GM21447 (cell line): ENCODE results near the gene NLGN1.

Experiments
- ATAC-seq: cut with Tn5 transposase; IDR thresholded peaks from one replicate; pipeline ENCODE4 v1.9.1; 2021; ENCODE audit not compliant: unreplicated experiment

The NLGN1 gene

DNA sequence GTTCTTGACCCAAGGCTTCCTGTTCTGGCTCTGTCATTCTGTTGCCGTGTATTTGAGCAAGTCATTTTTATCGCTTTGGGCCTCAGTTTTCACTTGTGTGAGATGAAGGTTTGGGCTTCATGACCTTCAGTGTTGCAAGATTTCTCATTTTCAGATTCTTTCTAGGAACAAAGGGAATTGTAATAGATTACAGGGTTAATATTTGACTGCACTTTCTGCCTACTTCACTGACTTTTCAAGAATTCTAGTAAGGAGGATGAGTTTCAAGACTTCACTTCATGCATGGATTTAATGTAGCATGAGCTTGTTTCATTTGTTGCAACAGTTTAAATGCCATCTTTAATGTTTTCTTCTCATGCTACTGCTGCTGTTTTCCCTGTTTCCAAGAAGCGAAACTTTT, 226.5 kb downstream of the NLGN1 start:
- no peak for ATAC-seq

DNA sequence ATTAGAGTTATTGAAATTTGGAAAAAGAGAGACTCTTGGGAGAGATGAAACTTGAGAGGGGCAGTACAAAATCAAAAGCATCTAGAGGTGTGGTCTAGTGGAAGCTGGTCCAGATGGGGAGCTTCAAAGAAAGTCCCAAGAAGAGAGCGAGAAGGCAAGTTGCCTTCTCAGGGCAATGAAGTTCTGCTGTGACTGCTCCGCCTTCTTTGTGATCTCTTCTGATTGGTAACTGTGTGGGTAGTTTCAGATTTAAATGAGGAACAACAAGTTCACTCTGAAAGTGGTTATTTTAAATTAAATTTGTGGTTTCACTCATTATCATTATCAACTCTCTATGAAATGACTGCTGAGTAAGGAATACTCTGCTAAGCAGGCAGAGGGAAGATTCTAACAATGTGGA, 233.3 kb downstream of the NLGN1 start:
- ATAC-seq: no peak

DNA sequence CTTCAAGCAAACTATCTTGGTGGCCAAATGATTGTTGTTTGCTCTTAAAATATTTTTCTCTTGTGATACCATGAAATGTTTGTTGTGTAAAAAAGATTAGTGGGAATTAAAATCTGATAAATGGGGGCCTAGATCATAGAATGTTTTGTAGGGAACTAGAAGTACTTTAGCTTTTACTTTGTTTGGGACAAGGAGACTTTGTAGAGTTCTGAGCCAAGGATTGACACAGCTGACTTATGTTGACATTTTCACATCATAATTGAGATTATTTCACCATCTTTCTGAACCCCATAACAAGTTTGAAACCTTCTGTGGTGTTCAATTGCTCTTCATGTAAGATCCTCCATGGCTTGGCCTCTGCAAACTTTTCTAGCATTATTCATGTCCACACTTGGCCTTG, 235.4 kb downstream of the NLGN1 start:
- ATAC-seq: no peak

DNA sequence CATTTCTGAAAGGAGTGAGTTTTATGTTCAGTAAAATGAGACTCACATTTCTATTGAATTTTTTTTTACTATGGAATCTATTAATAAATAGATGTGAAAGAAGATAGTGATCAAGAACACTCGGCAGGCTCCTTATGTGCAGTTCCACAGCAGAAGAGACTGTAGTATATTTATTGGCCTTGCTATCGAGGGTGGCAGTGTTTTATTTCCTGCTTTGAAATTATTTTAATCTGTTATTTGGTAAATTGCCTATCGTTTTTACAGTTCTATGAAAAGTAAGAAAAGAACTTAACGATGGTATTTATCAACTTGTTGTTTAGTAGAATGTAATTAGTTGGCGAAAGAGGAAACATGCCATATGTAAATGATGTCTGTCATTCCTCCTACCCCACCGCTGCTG, 238.3 kb downstream of the NLGN1 start:
- ATAC-seq: no peak

DNA sequence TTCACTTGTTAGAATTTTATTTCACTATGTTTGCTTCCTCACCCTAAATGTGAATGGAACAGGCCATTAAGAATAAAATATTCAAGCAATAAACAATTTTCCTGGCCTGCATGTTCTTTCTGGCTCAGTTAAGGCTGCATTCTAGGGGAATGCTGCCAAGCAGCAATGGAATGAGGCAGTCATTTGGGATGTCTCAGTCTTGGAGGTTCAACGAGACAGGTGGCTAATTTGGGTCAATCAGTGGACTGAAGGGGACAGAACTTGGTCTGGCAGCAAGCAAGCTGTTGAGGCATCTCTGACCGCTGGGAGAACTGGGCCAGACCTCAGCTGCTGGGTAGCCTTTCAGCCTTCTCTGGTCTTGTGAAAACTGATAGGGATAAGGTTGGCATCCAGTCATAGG, 241.6 kb downstream of the NLGN1 start:
- no peak for ATAC-seq

DNA sequence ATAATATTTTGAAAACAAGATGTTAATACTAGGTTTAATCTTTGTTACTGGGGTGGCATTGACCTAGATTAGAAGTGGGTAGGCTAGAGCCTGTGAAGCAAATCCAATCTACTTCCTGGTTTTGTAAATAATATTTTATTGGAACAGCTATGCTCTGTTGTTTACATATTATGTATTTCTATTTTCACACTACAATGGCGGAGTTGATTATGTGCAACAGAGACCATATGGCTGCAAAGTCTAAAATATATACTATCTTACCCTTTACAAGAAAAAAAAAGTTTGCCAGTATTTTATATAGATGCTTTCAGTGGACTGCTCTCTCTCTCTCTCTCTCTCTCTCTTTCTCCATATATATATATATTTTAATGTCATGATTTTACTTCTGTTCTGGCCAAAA, 244.2 kb downstream of the NLGN1 start:
- ATAC-seq: no peak

DNA sequence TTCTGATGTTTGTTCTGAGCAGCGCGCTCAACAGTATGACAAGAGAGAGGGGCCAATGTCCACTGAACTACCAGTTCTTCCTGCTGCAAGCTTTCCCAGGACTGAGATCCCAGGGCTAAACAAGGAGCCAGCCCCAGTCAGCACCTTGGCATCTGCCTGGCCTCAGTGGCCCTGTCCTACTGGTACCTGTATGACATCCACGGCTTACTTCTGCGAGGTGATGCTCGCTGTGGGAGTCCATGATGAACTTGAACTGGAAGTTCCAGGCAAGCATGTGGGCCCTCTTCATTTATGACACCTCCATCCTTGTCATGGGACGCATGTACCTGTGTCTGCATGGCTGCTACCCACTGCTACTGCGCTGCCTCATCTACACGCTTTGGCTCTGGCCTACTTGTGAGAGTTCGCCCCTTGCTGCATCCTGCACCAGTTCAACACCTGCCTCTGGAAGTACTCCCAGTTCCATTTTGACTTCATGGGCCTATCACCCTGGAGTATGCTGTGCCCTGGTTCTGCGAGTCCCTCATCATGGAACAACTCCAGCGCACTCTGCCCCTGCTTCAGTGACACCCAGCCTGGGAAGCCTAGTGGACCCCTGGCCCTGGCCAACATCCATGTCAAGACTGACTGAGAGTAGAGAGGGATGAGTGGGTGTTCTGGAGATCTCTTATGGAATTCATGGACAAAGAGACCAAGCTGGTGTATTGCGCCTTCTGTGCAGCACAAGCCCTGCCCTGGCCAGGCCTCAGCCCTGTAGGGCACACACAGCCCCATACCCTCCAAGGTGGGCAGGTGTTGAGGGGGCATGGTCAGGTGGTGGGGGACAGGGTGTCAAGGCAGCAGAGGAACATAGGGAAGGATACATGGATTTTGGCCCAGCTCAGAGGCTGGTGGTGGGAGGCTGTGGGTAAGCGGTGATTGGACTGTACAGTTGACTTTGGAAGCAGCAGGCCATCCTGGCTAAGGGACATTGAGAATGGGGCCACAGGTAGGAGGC, 246.8 kb downstream of the NLGN1 start:
- no peak for ATAC-seq

DNA sequence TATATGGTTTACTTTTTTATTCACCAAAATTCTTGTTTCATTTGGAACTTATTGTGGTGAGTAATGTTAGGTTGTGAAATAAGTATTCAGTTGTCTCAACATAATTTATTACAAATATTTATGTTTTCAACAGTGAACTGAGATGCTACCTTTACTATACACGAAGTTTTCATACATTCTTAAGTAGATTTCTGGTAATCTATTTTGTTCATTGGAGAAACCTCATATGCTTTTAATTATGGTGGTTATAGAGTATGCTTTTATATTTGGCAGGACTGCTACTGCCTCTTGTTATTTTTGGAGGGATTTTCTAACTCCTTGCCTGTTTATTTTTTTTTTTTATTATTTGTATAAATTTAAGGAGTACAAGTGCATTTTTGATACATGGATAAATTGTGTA, 253.1 kb downstream of the NLGN1 start:
- no peak for ATAC-seq

DNA sequence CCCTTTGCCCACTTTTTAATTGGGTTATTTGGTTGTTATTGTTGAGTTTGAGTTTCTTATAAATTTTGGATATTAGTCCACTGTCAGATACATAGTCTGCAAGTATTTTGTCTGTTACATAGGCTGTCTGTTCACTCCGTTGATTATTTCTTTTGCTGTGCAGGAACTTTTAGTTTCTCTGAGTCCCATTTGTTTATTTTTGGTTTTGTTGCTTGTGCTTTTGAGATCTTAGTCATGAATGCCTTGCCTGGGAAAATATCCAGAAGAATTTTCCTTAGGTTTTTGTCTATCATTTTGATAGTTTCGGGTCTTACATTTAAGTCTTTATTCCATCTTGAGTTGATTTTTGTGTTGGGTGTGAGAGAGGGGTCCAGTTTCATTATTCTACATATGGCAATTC, 254.5 kb downstream of the NLGN1 start:
- ATAC-seq: no peak

DNA sequence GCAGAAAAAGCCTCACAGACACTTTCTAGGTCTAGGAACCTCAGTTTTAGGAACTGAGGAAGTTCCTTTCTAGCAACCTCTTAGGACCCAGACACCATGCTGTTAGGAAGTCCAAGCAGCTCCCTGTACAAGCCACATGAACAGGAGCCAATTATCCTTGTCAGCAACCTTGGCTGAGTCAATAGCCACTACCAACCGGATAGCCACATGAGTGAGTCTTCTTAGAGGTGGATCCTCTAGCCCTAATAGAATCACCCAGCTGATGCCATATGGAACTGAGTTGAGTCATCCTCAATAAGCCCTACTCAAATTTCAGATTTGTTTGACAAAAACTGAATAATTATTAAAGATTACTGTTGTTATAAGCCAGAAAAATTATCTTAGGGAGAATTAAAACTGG, 256.2 kb downstream of the NLGN1 start:
- no peak for ATAC-seq

DNA sequence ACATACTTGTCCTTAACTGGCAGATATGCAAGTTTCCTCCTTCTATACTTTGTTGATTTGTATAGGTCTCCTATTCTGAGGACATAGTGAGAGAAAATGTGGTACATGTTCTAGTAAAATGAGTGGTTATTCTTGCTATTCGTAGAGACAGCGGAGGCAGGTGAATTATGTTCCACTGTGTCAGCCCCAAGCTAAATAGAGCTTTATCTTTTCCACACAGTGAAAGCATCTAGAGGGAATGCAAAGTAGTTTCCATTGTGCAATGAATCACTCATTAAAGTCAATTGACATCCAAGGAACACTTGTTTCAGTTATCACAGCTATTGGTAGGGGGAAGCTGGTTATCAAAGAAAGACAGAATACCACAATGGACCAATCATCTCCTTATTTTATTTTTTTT, 262.4 kb downstream of the NLGN1 start:
- ATAC-seq: no peak

DNA sequence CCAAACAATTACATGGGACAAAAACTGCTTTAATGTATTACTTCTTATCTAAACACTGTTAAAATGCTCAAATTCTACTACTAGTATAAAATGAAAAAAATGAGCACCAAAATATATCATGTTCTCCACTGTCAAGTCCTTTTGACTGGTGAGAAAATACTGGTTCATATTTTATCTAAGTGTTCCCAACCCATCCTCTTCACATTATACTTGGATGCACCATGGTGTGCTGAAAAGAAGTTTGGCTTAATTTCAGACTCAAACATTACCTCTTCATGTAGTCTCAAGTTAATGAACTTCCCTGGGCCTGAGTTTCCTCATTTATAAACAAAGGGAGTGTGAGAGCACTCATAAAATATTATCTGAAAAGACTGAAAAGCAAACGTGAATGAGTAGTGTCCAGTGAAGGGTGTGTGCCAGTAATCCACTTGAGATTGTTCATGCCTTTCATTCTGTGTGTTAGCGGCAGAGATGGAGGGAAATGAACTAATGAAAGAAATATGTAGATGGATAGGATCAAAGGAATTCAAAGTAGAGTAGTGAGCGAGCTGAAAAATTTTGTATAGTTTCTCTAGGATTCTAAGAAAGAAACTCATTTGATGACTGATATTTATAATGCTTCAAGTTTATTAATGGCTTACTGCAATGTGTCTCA, 263.2 kb downstream of the NLGN1 start:
- ATAC-seq: no peak

DNA sequence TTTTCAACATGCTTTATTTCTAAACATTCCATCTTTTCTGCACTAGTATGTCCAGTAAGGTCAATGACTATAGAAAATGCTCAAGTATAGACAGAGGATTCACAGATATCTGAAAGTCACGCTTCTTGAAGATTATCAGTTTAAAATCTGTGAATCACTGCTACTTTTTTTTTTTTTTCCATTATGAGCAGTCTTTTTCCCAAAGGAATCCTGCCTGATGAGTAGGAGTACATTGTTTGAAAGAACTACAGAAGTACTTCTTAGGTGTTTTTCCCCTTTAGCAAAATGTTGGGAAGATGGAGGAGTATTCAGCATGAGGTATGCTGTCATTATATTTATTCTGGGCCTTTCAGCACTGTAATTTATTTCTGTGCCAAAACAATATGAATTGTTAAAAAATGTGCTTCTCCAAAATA, 266.2 kb downstream of the NLGN1 start:
- ATAC-seq: no peak

DNA sequence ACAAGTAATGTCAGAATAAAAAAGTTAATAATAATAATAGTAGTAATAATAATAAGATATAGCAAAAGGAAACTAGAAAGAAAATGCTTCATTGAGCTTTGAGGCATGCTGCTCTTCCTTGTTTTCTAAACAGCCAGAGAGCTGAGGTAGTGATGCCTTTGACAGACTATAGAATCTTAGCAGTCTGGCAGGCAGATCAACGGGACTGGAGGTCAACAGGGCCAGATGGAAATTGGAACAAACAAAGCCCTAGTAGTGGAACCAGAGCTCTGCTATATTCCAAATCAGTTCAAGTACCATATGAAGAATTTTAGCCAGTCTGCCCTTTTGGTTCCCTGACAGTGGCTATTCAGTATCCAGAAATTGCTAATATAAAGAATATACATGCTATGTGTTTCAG, 278.6 kb downstream of the NLGN1 start:
- no peak for ATAC-seq

DNA sequence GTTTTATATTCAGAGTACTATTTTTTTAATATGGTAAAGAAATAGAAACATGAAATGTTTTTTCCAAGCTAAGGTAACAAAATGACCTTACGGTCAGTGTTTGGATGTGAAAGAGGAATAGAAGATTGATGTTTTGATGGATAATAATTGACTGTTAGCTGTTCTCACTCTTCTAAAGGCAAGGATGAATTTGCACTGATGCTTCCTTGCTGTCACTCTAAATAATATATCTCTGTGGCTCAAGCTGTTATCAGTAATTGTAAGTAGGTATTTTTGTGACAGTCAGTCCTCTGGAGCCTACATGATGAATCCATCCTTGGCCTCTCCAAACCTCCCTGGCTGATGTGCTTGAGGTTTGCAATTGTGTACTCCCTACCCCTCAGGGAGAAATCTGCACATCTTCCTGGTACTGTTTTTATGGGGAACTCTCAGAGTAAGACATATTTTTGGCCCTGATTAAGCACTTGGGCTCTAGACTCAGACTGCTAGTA, 283.7 kb downstream of the NLGN1 start:
- no peak for ATAC-seq

DNA sequence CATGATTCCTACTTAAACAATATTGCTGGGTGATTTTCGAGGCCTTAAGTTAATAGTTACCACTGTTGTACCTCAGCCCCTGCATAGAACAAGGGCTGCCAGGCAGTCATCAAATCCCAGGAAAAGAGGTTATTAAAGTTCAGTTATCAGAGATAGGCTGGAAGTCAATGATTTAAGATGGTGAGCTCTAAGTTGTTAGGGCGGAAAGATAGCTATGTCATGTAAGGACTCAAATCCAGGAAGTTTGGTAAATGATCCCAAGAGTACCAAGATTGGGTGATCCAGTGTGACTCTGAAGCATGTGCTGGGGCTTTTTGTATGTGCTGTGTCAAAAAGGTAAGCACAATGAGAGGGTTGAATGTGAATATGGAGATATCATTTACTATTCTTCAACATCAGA, 287.9 kb downstream of the NLGN1 start:
- no peak for ATAC-seq

DNA sequence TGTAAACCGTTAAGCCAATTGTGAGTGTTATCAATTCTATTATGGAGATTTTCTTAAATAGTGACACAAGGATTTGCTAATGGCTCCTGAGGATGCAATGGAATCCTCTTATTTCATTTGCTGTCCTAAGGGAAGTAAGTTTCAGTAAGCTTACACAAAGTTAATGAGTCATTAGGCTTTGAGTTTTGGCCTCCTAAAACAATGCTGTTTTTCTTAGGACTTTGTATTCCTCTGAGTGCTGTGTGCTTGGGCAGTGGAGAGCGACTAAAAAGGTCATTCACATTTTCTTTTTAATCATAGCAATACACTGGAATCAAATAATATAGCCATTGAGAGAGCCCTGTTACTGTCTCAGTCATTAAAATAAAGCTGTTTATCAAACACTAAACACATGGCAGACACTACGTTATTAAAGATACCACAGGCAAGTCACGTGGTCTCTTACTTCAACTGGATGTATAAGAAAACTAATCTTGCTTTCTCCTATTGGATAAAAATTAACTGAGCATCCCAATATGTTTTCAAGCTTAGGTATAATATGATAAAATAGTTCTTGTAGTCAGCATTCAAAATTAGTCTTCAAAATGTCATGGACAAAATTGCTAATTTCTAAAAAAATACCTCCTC, 290.8 kb downstream of the NLGN1 start:
- no peak for ATAC-seq

DNA sequence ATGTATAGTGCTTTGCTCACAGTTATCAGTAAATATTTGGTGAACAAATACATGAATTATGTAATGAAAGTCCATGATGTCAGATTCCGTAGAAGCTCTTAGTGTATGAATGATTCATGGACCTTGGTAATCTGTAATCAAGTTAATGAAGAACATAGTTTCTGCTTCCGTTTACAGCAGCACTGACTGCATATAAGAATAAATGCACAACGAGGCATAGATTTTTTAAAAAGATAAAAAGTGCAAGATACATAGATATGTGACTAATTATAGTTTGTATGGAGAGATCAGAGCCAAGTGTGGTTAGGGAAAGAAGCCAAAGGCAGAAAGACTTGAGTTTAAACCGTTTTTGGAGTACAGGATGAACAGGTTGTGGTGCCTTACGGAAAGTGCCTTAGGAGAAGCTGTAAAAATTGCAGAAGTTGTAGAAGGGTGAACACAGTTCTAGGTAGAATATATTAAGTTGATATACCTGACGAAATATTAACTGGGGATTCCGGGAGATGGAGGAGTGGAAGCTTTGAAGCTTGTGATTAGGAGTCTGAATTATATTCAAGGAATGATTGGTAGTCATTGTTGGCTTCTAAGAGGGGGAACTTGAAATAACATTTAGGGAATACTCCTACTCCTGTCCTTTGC, 293.1 kb downstream of the NLGN1 start:
- ATAC-seq: no peak

DNA sequence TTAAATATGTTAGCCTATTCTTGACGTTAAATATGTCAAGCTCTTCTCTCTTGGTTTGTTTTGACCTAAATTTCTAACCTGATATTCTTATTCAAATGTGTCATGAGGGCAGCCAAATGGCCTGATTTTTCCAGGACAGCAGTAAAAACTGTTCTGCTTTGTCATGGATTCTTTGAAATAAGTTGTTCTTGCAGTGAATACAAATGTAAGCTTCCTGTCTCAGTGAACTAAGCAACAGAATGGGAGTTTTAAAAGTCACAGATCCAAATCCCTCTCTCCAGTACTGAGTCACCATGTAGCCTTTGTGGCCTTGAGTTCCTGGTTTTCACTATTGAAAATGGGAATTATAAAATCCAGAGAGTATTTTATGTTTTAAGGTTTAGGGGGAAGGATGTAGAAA, 301.8 kb downstream of the NLGN1 start:
- ATAC-seq: no peak

DNA sequence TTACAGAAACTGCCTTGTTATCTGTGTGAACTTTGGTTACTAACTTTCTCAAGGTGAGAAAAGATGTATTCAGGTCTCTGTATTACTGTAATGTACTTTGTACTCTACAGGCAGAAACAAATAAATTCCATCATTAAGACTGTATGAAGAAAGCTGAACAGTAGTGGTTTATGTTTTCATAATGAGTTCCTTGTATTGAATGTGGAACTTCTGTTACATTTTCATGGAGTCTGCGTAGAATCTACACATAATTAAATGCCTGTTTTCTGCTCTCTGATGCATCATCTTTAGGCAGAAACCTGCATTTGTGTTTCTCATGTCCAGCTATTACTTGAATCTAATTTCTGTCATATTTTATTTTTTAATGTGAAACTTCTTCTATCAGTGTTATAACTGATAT, 302.8 kb downstream of the NLGN1 start:
- ATAC-seq: no peak

DNA sequence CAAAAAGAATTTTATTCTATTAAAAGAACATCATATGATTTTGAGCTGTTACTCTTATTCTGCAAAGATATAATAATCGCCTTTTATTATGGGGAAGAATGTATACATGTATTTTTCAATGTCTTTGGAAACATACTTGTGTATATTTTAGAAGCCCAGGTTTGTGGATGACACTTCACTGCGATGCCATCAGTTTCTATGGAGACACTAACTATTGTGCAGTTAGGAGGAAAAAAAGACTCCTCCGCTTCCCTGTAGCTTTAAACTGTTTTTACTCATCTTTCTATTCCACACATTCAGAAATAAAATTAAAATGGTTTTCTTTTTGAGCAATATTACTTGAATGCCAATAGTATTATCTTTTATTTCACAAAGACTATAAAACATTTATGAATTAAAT, 305.0 kb downstream of the NLGN1 start:
- ATAC-seq: no peak
